GM21529 (cell line): Measurements from ENCODE around the gene CSF1.

ENCODE experiments used
- ATAC-seq: cut with Tn5 transposase; IDR thresholded peaks from one replicate; pipeline ENCODE4 v1.9.1; 2021; ENCODE audit not compliant: unreplicated experiment

The CSF1 gene

DNA sequence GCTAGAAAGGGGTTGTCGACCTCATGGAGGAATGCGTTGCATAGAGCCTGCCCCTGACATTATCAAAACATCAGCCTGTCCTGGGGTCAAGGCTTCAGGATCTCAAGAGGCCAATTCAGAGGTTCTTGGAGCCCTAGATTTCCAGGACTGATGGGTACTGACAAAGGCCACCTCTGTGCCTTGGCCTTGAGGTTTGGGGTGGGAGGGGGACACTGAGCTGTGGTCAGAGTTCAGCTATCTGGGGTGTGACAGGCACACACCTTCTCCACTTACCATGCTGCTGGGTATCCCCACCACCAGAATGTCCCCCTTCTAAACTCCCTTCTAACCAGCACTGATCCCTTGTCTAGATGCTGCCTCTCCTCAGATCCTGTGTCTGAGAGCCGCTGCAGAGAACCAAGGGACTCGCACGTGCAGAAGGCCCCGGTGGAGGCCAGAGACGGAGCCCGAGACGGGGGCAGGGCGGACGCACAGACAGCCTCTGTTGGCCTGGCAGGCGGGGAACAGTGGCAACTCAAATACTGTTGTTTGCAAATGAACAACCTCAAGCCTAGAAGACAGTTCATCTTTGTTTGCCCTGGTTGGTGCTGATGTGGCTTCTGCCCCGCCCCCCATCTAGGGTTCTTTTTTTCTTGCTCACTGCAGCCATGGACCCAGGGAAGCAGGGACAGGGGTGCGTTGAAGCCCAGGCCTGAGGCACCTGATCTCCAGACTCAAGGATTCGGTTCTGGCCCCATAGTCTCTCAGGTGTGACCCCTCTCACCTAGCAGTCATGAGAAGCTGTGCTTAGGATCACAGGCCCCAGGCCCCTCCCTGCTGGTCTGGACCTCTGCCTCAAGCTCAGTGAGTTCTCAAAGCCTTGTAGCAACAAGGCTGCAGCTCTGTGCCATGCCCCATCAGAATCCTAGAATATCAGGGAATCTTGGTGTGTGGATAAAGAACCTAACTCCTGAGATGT lies 28.1 kb upstream of the CSF1 start:
- ATAC-seq: no peak

DNA sequence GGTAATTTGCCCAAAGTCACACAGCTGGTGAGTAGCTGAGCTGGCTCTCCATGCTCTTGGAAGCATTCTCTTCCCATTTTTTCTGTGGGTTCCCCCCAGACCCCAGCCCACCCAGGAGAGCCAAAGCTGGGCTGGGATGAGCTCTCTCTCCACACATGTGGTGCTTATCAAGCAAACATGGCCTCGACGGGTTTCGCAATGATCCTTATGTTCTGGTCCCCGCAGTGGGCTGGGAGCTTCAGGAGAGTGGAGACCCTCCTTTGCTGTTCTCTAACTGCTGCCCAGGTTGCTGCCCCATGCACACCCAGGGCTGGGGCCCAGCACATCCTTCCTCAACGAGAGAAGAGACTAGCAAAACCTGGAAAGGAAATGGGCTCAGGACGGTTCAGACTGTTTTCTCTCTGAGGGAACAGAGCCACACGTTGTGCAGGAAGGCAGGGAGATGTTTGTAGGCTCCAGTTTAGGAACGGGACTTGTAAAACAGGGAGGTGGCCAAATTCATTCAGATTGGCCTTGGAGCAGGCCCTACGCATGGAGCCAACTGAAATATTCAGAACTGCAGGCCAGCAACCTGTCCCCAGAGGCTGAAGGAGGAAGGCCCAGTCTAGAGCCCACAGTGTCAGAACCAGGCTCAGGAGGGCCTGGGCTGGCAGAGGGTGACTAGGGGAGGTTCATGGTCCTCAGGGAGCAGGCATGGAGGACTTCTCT lies 27.2 kb upstream of the CSF1 start:
- ATAC-seq: no peak

DNA sequence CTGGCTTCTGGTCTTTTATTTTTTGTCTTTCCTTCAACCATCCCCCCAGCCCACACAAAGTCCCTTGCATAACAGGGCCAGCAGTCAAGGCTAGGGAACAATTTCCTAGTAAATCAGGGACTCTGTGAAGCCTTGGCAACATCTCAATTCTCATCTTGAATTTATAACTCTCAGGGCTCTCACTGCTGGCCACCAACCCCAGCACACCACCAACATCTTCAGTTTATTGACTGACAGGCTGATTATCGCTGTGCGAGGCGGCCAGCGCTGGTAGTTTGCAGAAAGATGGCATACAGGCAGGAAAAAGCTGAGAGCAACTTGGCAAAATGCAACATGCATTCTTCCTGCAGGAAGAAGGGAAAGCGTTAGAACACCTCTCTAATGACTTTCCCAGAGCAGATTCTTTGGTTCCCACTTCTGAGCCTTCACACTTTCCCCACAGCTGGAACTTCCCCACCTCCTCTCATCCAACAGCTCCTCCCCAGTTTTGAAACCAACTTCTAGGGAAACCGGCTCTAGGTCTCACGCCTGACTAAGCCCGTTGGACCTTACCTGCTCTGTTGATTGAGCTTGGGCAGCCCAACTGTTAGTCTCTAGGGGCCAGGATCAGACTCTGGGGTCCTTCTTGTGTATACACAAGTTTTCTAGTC lies 26.3 kb upstream of the CSF1 start:
- no peak for ATAC-seq

DNA sequence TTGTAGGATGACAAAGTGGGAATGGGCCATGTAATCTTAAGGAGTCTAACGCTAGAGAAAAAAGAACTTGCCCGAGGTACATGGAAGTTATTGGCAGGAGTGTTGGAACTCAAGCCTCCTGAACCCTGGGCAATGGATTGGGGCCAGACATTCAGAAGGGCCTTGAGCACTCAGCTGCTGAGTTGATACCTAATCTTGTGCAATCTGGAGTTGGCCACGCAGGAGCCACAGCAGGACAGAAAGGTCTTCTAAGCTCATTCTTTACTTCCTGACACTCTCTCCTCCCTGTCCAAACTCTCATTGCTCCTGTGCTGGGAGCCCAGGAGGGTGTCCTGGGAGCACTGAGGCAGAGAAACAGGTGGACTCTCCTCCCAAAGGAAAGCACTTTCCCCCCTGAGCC lies 25.1 kb upstream of the CSF1 start:
- no peak for ATAC-seq

DNA sequence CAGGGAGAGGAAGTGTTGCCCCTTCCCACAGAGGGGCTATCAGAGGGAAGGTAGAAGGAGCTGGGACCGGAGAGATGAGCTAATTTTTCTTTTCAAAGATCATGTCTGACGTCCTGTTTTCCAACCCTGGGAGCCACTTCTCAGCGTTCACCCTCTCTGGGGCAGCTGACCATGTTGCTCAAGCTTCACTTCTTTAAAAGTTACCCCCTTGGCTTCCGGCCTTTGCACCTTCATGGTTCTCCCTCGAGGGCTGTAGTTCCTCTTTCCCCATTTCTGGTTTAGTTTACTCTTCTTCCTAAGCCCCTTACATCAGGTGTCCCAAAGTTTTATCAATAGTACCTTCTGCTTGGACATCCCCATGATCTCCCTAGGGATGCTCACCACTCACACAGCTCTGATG lies 23.8 kb upstream of the CSF1 start:
- ATAC-seq: no peak

DNA sequence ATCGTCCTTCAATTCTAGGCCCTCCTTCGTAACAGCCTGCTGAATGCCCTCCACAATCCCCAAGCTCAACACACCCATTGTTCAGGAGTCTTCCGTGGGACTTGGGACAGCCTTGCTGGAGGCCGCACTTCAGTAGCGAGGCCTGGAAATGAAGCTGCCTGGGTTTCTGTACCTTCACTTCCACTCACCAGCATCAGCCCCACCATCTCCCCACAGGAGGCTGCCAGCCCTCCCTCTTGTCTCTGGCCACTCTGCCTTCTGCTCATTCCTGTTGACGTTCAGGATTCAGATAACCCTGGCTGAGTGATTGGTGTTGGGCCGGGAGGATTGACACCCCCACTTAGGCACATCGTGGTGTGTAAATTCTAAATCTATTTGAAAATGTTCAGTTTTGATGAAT lies 23.4 kb upstream of the CSF1 start:
- ATAC-seq: no peak

DNA sequence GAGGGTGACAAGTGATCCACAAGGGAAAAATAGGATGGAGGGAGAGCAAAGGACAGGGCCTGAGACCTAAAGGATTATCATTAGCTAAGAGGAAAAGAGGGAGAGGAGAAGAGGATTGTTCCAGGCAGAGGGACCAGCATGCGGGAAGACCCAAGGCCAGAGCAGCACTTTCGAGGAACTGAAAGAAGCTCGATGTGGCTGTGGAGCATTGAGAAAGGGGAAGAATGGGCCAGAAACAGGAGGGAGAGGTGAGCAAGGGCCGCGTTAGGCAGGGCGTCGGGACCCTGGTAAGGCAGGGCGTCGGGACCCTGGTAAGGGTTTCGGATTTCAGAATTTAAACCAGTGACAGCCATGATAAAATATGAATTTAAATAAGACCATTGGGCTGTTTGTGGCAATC lies 22.8 kb upstream of the CSF1 start:
- ATAC-seq: no peak

DNA sequence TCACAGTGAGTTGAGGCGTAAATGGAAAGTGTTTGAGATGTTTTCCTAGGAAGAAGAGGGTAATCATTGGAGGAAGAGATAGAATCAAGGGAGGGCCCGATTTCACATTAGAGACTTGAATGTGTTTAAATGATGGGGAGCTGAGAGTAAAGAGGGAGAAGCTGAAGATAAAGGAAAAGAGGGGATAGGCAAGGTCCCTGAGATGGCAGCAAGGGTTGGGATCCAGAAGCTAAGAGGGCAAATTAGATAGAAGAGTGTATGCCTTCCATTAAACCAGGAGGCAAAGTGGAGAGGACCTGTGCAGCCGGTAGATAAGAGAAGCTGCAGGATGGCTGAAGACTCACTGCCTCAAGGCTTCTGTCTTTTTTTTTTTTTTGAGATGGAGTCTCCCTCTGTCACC lies 21.6 kb upstream of the CSF1 start:
- ATAC-seq: no peak

DNA sequence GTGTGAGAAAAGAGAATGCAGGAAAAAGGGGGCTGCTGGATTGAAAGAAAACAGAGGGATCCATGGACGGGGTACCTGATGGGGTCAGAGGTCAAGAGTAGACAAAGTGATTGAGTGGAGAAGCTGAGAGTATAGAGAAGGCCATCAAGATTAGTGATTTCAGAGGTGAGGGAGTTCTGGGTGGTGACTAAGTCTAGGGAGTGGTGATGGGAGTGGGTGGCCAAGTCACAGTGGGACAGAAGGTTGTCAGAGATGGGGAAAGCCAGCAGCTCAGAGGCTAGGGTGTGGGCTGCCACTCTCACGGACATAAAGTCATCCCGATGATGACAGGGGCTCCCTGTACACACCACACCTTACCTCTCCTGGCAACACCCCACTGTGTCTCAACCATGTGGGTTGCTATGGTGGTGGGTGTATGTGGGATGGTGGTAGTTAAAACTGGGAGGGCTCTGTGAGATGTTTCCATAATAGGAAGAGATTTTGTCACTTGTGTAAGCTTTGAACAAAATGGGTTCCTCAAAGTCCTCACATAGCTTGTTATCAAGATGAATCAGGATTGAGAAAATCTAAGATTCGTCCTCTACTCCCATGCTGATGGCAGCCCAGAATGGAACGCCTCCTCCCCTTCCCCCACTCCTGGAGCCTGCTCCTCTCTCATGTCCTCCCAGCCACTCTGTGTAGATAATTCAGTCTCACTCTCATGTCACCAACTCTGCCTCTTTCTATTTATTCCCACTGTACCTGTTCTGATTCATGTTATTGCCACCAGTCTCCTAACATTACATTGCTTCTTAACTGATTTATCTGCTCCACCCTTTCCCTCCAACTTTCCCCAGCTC lies 20.3 kb upstream of the CSF1 start:
- peak; percentile 41 for ATAC-seq

DNA sequence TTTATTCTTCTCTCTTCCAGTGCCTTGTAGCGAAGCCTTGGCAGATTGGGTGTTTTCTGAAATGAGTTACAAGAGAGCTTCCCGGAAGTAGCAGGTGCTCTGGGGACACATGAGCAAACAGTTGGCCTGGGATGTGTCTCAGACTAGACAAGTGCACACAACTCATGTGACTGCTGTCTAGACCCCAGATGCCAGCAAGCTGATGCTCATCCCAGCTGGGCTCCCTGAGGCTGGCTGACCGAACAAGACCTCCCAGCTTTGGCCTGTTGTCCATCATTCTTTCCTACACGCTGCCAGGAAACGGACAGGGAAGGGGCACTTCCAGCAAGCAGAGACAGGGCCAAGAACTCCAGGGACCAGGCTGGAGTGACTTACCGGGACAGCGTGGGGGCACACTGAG lies 18.7 kb upstream of the CSF1 start:
- no peak for ATAC-seq

DNA sequence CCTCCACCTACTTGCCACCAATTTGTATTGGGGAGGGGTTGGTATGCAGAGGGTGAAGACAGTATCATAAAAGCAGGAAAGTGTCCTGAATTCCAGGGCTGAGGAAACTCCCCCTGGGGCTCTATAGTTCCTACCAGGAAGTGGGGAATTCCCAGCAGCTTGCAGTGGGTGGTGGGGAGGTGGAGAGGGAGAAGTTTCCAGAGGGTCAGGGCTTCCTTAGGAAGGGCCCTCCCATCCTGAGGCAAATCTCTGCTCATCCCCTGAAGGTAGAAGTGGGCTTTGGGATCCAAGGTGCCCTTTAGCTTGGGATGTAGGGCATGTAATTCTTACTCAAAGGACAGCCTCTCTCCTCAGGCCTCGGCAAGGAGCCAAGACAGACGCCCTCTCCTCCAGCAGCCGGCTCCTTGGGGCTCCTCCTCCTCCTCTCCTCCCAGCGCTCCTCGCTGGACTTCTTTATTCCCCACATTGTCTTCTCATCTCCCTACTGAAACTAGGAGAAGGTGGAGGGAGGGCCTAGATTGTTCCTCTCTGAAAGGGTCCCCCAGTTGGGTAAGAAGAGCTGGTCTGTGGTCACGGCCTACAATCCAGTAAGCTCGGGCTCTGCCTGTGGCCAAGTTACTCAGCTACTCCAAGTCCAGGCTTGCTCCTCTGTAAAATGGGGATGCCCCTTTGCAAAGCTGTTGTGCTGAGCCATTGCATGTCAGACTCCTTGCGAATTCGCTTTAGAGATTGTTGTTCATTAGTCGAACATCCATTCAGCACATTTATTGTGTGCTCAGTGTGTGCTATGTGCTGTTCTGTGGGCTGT lies 17.9 kb upstream of the CSF1 start:
- ATAC-seq: no peak

DNA sequence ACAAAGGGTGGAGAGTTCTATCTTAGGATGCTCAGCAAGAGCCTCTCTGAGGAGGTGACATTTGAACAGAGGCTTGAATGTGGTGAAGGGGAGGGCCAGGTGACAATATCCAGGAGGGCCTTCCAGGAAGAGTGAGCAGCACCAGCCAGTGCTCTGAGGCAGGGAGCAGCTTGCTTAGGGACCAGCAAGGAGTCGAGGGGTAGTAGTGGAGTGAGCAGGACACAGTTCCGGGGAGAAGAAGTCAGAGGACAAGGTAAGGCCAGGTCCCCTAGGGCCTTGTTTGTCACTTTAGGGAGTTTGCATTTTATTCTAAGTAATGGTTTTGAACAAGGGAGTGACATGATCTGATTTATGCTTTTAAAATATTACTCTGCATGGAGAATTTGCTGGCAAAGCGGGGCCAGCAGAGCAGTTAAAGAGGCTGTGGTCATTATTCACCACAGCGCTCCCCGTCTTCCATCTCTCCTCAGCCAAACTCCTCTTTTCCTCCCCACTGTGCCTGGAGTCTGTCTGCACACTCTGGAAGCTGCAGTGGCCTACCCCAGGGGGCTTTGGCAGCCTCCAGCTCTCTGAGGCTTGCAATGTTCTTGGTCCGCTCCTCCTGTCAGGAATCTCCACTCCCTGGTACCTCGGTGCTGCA lies 17.0 kb upstream of the CSF1 start:
- no peak for ATAC-seq

DNA sequence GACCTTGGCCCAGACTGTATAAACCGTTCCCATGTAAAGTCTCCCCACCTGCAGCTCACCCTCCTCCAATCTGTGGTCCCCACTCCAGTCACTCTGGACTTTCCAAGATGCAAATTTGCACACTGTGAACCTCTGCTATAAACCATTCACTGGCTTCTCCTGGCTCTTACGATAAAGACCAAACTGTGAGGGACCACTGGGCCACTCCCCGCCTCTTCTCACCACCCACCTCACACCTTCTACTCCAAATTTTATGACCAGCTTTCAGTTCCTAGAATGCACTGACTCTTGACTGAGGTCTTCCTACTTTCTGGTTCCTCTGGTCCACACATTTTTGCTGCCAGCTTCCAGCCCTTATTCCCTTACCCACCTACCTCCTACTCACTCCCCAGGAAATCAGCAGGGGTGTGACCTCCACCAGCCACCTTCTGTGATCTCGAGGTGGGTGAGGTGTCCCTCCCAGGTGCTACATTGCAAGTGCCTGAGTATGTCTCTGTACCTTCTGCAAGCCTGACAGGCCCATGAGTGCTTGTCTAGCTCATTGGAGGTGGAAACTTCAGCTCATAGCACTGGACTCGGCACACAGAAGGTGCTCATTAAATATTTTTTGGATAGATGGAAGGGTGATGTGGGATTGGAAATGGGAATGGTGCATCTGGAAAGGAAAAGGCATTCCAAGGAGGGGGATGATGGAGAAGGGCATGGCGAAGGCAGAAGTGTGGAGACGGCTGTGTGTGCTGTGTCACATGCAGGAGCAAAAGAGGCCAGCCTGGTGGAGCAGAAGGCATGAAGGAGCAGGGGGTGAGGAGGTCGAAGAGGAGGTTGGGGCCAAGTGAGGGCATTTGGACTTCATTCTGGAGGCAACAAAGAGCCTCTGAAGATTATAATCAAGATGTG lies 15.6 kb upstream of the CSF1 start:
- peak; percentile 43 for ATAC-seq

DNA sequence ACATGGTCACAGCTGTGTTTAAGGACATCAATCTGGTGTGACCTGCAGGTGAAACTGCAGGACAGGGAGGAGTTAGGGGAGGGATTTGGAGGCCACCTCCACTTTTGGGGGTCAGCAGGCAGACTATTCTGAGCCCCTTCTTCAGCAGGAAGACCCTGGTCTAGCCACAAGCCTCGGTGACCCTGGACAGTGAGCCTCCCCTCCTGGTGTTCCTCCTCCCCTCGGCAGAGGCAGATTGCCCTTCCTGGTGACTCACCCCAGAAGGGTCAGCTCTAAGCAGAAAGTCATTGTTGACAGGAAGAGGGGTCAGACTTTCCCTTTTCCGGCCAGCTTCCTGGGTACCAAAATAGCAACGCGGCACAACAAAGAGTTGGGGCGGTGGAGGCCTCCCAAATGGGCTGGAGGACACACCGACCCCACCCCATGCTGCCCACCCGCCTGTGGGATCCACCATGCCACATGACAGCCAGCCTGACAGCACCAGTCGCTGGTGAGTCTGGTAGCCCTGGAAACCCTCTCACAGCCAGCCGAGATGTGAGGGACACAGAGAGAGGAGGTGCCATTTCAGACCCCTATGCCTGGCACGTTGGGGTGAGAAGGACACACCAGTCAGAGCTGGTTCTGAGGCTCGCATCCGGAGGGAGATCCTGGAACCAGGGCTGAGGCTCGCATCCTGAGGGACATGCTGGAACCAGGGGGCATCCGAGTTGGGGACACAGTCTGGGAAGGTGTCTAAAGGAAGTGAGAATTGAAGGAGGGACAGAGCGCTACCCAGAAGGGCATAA lies 14.7 kb upstream of the CSF1 start:
- ATAC-seq: no peak

DNA sequence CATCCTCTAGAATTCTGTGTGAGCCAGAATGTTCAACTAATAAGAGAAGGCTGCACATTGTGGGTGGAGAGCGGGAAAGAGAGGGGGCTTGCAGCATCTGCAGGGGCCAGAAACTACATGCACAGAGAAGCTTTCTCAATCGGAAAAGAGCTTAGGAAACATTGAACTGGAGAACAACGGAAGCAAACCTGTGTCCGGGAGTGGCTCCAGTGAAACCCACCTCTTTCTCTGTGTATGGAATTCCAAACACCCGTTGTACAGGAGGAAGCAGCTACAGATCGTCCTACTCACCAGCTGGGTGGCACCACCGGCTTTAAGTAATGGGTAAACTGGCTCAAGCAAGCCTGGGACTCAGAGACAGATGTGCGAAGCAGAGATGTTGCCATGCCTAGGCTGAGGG lies 14.0 kb upstream of the CSF1 start:
- ATAC-seq: no peak

DNA sequence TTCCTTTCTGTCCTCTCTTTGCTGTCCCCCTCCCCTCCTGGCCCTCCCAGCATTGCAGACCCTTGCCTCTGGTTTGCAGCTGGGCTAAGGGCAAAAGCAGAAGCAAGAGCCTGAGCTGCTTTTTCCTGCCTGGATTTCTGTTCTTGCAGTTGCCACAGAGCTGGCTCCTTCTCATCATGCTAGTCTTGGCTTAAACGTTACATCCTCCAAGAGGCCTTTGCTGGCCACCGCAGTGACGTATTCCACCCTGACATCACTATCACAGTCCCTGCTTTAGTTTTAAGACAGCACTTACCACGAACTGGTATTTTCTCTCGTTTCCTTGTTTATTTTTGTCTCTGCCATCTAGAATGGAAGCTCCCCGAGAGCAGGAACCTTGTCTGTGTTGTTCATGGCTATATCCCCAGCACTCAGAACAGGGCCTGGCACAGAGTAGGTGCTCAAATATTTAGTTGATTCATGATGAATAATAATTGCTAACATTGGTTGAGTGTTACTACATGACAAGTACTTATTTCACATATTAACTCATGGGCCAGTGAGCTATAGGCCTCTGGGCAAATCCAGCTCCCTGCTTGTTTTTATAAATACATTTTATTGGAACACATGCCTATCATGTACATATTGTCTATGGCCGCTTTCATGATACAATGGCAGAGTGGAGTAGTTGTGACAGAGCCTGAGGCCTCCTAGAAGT lies 13.2 kb upstream of the CSF1 start:
- ATAC-seq: no peak

DNA sequence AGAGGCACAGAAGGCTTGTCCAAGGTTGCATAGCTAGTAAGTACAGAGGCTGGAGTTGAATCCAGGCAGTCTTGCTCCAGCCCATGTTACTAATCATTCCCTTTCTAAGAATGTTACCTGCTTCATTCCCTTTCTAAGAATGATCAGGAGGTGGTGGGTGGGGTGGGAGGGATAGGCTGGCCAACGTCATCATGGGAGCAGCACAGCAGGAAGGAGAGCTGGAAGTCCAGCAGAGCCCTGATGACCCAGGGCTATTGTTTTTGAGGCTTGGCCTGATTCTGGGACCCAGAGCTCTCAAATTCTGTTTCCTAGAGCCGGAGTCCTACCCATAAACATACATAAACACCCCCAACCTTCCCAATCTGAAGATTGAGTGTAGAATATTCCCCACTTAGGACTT lies 11.8 kb upstream of the CSF1 start:
- ATAC-seq: no peak
